Inferior parietal cortex (tissue), 1 donor: ENCODE data around the gene AGBL1.
"Not testable (repeated sequence)": the region's sequence is repeated elsewhere in the genome, so short reads cannot be mapped to it uniquely, and the experiment has no call there.

Source experiments
- DNase-seq: peaks from one replicate; pipeline ENCODE4 v3.0.0-alpha.2; 2016; ENCODE audit errors: extremely low spot score

AGBL1 gene

DNA sequence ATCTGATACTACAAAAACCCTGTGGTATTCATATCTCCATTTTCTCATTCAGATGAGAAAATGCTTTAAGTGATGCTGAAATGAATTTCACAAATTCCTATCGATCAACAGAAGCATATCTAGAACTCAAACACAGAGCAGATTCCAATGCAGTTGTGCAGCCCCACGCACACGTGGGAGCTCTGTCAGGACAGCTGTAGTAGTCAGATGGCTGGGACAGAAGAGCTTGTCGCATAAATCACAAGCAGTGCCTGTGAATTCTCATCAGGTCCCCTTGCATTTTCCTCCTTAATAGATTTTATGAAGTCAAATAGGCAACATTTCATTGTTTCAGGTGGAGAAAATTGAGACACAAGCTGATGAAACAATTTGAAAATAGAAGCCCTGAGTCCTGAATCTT lies 792.3 kb downstream of the AGBL1 start:
- no peak for DNase-seq

DNA sequence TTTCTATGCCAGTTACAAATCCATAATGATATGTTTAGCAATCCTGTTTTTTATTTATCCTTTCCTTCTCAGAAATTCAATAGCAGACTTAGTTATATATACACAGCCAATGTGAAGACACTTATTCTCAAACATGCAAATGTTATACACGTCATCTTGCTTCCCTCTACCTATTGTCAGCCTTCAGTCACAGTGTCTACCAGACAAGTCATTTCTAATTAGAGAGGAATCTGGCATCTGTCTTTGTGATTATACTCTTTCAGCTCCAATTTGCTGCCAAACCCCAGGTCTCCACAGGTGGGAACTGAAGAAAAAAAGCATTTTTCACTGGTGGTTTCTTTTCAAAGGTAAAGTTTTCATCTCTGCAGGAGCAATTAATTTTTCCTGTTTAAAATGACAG lies 793.1 kb downstream of the AGBL1 start:
- DNase-seq, result no peak

GRCh38 chr15:86875067-86875466 lies 795.4 kb downstream of the AGBL1 start:
- no peak for DNase-seq

- DNase-seq, result no peak
These were observed 796.8 kb downstream of the AGBL1 start for GRCh38 chr15:86876387-86876944.

DNA sequence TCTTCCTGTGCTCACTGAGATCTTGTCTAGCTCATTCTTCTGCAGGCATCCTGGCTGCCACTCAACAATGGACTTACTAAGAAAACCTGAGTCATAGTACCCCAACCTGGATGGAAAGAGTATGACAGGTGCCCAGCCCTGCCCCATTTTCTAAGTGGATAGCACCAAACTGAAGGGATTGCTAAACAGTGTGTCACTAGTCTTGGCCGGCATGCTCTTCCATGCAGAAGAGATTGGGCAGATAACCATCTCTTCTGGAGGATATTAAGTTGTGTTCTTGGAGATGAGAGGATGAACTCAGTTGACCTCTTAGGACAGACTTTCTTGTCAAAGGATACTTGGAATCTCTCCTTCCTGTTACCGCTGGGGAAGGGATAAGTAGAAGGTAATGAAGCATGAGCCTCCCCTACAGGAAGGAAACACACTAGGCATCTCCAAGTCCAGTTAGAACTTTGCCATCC lies 797.5 kb downstream of the AGBL1 start:
- DNase-seq, result no peak

DNA sequence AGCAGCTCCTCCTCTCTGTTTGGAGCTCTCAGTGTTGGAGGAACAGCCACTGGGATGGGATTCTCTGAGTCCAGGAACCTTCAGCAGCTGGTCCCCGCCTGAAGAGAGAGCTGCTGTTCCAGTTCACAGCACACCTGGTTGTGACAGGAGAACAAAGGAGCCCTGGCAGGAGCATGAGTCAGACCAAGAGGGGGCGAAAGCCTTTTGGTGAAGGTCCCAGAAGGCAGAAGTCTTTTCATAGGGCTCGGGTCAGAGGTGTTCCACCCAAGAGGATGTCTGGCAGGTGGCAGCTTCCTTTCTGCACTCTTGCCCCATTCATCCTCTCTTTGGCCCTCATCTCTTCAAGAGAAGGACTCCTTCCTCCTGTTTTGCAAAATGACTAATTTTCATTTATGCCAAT lies 799.2 kb downstream of the AGBL1 start:
- DNase-seq, result not testable (repeated sequence)

DNA sequence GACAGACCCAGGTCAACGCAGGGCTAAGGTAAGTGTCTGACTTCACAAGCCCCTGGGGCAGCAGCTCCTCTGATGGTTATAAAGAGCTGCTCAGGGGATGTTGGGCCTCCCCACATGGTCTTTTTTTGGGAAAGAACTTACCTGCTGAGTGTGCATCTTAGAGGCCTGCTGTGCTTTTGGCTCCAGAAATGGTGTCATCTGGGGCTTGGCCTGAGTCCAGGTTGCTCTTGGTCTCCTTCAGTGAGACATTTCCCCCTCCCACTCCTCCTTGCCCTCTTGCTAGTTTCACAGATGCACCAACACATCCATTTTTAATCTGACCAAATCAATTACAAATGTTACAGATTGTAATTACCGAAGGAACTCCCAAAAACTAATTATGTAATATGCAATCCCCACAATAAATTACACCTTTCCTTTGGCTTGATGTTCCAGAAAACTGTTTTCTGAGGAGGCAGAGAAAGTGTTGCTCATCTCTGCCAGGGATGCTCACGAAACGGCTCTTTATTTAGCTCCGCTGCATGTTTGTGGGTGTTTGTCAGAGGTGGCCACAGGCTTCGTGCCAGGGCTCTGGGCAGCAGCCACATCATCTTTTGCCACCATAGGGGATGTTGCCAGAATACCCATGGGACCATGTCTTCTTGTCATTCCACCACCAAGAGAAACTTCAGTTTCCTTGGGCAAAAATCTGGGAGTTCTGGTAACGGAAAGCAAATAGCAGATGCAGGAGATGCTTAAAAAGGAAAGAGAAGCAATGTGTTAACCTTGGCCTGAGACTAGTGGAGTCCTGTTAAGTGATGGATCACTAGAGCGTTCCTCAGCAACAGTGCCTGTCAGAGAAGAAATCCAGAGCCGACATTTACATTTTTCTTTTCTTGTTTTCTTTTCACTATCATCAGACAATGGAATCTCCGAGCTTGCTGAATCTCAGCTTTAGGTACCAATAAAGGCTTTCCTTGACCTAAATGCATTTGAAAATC lies 799.9 kb downstream of the AGBL1 start:
- peak; percentile 53 for DNase-seq

- peak; percentile 34 for DNase-seq
These were observed 805.9 kb downstream of the AGBL1 start for GRCh38 chr15:86885616-86886015.

DNA sequence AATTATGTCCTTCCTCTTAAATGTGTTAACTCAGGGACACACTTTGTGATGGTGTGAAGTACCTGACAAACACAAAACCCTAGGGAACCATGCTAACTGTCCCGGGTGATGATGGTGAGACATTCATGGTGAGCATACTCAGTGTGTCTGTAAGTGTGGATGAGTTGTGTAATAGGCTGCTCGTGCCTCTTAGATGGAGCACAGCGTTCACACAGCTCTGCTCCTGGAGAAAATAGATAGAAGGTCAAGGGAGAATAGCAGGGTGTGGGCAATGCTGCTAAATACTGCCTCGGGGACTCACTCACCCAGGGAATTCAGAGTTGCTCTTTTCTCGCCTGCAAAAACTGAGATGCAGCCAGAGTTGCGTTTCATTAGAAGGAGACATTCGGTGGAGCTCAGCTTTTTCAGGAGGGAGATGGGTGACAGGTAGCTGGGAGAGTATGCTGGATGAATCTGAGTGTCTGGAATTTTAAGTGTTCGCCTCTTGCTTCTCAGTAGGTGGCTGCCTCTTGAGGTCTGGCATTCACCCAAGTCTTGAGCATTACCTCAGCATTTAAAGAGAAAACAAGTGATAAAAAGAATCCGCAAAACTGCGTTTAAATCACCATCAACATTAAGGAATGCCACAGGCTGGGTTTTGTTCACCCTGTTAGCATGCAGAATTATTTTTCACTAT lies 813.2 kb downstream of the AGBL1 start:
- DNase-seq, result no peak

- DNase-seq, result no peak
These were observed 814.6 kb downstream of the AGBL1 start for GRCh38 chr15:86894269-86894668.

DNA sequence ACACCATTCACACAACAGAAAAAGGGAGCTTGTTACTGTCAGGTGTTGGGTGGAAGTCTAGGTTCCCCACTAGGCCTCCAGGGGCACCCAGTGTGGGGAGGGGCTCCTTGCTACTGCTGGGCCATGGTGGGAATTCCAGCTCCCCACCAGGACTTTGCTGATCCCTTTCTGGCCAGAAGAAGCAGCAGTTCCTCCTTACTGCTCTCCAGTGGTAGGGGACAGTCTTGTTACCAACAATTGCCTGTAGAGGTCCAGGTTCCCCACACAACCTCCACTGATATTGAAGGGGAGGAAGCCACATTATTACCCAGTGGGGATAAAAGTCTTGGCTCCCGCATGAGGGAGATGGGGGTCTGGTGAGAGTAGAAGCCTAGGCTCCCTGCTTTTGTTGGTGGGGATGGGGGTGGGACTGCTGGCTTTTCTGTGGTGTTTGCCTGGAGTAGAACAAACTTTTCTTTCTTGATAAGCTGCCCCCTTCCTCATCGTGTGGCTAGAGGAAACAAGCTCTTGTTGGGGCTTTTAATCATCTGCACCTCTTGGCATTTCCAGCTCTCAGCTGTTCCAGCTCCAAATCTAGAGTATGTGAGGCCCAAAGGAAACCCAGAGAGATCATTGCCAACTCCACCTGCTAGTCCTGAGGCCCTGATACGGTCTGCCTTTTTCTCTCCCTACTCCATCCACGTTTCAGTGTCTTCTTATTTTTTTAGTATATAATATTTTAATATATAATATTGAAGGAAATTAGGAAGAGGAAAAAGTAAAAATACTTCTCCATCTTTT lies 824.2 kb downstream of the AGBL1 start:
- DNase-seq, result no peak

DNA sequence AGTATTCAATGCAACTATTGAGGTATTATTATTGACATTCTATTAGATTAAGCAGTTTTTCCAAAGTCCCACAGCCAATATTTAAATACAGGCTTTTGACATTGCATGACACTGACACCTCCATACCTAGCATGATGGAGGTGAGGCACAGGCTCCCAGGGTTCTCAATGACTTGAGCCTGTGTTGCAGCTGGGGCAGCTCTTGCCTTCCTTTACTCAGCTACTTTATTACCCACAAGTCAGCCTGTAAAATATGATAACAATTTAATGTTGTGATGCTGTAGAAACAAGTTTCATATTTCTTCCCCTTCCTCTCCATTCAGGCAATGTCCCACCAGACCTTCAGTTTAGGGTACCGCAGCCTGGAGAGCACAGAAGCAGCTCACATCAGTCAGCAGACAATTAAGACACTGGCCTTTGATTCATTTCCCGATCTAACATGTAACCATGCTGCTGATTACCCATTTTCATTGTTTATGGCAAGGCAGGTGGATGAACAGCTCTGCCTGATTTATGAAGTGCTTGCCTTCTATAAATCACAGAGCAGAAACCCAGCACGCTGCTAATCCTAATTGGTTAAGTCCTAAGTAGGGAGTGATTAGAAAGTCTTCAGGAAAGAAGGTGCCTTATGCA lies 826.1 kb downstream of the AGBL1 start:
- DNase-seq, result no peak

DNA sequence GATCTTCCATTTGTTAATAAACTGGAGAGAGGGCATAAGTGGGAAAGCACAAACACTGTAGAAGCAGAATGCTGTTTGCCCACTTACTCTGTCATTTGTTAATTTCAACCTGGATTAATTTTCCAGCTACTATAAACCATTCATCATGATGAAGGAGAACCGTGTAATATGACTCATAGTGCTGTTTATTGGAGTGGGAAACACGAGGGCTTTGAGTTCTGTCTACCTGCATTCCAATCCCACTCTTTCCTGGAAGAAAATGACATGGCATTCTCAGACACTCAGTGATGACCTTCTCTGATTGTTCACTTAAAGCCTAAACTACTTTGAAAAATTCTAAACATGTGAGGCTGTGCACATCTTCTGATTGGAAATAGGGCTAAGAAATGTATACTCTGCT lies 826.7 kb downstream of the AGBL1 start:
- DNase-seq, result no peak

DNA sequence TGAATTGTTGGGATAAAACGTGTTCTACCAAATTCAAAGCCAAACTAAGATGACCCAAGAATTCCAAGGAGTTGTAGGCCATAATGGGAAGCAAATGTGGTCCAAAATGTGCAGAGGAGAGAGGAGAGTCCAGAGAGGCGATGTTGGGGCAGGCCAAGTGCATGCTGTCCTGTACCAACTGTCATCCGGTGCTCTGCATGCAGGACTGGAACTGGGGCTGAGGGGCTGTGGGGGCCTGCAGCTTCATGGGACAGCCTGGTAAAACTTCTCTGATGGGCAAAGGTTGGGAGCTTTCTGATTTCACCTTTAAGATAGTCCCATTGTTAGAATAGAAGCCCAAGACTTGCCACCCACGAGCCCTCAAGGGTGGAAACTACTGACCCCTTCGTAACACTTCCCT lies 831.4 kb downstream of the AGBL1 start:
- DNase-seq, result no peak

DNA sequence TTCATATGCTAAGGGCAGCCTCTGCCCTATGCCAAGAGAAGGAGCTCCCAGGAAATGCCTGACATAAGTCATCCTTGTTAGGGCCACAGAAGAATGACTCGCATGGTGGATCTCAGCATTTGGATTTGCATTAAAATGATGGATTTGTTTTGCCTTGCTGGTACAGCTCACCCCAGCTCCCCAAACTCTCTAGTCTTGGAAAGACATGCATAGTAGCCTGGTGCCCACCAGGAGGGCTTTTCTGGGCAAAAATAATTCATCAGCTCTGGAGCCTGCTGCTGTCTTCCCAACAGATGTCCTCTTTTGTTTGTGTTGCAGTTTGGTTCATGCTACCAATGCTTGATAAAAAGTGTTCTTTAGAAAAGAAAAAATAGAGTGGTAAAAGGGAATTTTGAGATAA lies 833.0 kb downstream of the AGBL1 start:
- no peak for DNase-seq

- DNase-seq, result peak; percentile 90
These were observed 836.2 kb downstream of the AGBL1 start for GRCh38 chr15:86915811-86916331.

DNA sequence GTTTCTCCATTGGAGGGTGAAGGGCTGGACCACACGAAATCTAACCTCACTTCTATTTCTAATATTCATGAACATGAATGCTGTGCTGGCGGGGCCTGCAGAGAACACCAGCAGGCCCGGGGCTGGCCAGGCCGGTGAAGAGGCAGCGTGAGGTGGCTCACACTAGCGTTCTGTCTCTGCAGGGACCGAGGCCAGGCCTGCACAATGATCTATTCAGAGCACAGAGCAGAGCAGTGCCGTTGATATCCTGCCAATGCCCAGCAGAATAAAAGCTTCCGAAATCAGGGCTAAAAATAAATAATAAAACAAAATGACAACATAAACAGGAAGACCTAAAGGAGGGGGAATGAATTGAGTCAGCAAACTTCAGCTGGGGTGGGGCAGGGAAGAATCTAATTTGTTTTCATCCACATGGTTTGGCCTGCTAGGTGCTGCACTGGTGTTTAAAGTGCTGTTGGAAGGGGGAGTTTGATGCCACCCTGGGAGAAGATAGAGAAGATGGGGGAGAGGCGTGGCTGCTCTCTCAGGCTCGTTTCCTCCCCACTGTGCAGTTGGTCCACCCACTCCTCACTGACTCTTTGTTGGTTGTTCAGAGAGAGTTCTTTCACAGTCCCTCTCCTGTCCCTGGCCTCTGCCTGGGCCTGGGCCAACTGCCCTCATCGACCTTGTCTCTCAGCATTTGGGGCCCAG lies 837.1 kb downstream of the AGBL1 start:
- DNase-seq, result peak; percentile 87

GRCh38 chr15:86917361-86917671 lies 837.6 kb downstream of the AGBL1 start:
- DNase-seq, result no peak

DNA sequence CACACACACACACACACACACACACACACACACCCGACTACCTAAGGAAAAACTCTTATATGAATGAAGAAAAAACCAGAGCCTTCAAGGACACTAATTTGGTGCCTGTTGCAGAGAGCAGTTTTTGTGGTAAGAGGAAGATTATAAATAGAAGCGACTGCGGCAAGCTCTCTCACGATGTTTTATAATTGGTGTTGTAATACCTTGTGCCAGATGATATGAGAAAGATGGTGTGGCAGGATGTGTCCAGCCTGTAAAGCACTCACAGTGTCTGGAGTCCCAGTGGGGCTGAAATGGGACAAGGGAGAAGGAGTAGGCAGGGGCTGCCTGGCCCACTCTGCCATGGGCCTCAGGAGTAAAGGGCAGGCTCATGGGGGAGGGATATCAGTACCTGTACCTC lies 839.9 kb downstream of the AGBL1 start:
- DNase-seq, result no peak

GRCh38 chr15:86929461-86929860 lies 849.8 kb downstream of the AGBL1 start:
- no peak for DNase-seq

- no peak for DNase-seq
These were observed 852.8 kb downstream of the AGBL1 start for GRCh38 chr15:86932456-86932855.
